Fibroblast of lung (primary cell): ENCODE measurements around the gene ING3. TPM values are rescaled to one million over a fixed set of nuclear protein-coding genes. Genes with fewer than 3 reads are reported as not detected.

Experiments used
- DNase-seq, 2 donors: peaks; one replicate each; pipeline versions ENCODE4 v3.0.0 to v3.0.0-alpha.2; 2010; ENCODE audit warnings: low read depth in 2 of 2
- H2AFZ ChIP-seq: 2 replicates; pipeline ENCODE4 v1.5.1; 2012; ENCODE audit warnings: low read length, control low read depth, inconsistent platforms
- H3K27ac ChIP-seq: 2 replicates; pipeline ENCODE4 v1.5.1; 2011; ENCODE audit warnings: low read length, control low read depth; ENCODE audit not compliant: insufficient read depth
- H3K27me3 ChIP-seq: 2 replicates; pipeline ENCODE4 v1.5.1; 2011; ENCODE audit warnings: mild to moderate bottlenecking, low read length; ENCODE audit not compliant: control insufficient read depth, insufficient read depth
- H3K36me3 ChIP-seq: 2 replicates; pipeline ENCODE4 v1.5.1; 2011; ENCODE audit warnings: low read length; ENCODE audit not compliant: control insufficient read depth, insufficient read depth
- H3K4me1 ChIP-seq: 2 replicates; pipeline ENCODE4 v1.5.1; 2011; ENCODE audit warnings: low read length; ENCODE audit not compliant: control insufficient read depth, insufficient read depth; ENCODE audit errors: extremely low read depth
- H3K4me2 ChIP-seq: 2 replicates; pipeline ENCODE4 v1.5.1; 2011; ENCODE audit warnings: low read length, control low read depth; ENCODE audit not compliant: insufficient read depth; ENCODE audit errors: extremely low read depth
- H3K4me3 ChIP-seq, 4 experiments: fragments of 200-600 bp in 1 of 4; sonication (generic) in 1 of 4; replicated peaks in 1 of 4; 2 replicates each; pipeline ENCODE4 v1.5.1; 2011 to 2016; ENCODE audit warnings: low read length in 4 of 4, low read depth in 3 of 4, mild to moderate bottlenecking in 3 of 4, control low read depth in 2 of 4, inconsistent platforms in 1 of 4, mixed read lengths in 1 of 4; ENCODE audit not compliant: insufficient read depth in 1 of 4; ENCODE audit errors: control extremely low read depth in 1 of 4
- H3K79me2 ChIP-seq: 2 replicates; pipeline ENCODE4 v1.5.1; 2012; ENCODE audit warnings: mild to moderate bottlenecking, low read length, inconsistent platforms; ENCODE audit not compliant: control insufficient read depth, insufficient read depth
- H3K9ac ChIP-seq: 2 replicates; pipeline ENCODE4 v1.5.1; 2011; ENCODE audit warnings: mild to moderate bottlenecking, low read length, control low read depth; ENCODE audit not compliant: insufficient read depth
- H3K9me3 ChIP-seq: 2 replicates; pipeline ENCODE4 v1.5.1; 2012; ENCODE audit warnings: low read depth, low read length; ENCODE audit not compliant: control insufficient read depth, insufficient read depth
- H4K20me1 ChIP-seq: 2 replicates; pipeline ENCODE4 v1.5.1; 2011; ENCODE audit warnings: low read length; ENCODE audit not compliant: control insufficient read depth, insufficient read depth; ENCODE audit errors: extremely low read depth
- EZH2 ChIP-seq: IDR thresholded peaks from 2 replicates; pipeline ENCODE4 v1.5.1; 2012; ENCODE audit warnings: low read length, control low read depth, mild to moderate bottlenecking; ENCODE audit errors: missing control alignments
- polyA plus RNA-seq, 2 donors: library from polyadenylated mRNA; depleted of rRNA in 1 of 2; stranded (reverse) in 1 of 2; unstranded in 1 of 2; fragments of >200 nt; gene quantifications; 2 replicates each; pipeline ENCODE4 v1.2.1, GENCODE V29; 2011 to 2012; ENCODE audit warnings: missing spikeins in 1 of 2
- total RNA-seq: library from RNA; depleted of rRNA; stranded (reverse); fragments of >200 nt; gene quantifications from 2 replicates; pipeline ENCODE4 v1.2.1, GENCODE V29; 2014
- TF ChIP-seq, protein P1 (sequence below), 2 donors: IDR thresholded peaks in 1 of 2; conservative IDR thresholded peaks in 1 of 2; 1 replicate in 1 of 2; 2 replicates in 1 of 2; pipeline ENCODE4 v1.5.1; 2011 to 2012; ENCODE audit warnings: low read length in 2 of 2, control low read depth in 1 of 2, inconsistent platforms in 1 of 2, low read depth in 1 of 2, mild to moderate bottlenecking in 1 of 2

The ING3 gene
- total and polyA plus RNA-seq, 2 donors (not counting 1 experiment from before 2014, with no cell fraction given): 16.6 to 17.5 TPM

GRCh38 chr7:121011401-121011800 lies 60.8 kb downstream of the ING3 start:
- no peaks in the 10 kb centered on the region for H3K27me3 ChIP-seq
- H3K79me2 ChIP-seq: peaks cover 59% of the 10 kb centered on the region
- peaks cover 5% of the 10 kb centered on the region for H3K4me1 ChIP-seq
- H3K9ac ChIP-seq: no peak overlapping the region
- H3K4me2 ChIP-seq: no peak overlapping the region
- no peak overlapping the region for H3K27ac ChIP-seq
- no peaks in the 10 kb centered on the region for H4K20me1 ChIP-seq
- H3K36me3 ChIP-seq: no peaks in the 10 kb centered on the region
- H3K4me3 ChIP-seq: no peak overlapping the region
- DNase-seq: peak in 1 of 2 donors; percentile 58
- H3K9me3 ChIP-seq: no peaks in the 10 kb centered on the region
- TF ChIP-seq EZH2: no peak
- TF ChIP-seq, protein P1, sequence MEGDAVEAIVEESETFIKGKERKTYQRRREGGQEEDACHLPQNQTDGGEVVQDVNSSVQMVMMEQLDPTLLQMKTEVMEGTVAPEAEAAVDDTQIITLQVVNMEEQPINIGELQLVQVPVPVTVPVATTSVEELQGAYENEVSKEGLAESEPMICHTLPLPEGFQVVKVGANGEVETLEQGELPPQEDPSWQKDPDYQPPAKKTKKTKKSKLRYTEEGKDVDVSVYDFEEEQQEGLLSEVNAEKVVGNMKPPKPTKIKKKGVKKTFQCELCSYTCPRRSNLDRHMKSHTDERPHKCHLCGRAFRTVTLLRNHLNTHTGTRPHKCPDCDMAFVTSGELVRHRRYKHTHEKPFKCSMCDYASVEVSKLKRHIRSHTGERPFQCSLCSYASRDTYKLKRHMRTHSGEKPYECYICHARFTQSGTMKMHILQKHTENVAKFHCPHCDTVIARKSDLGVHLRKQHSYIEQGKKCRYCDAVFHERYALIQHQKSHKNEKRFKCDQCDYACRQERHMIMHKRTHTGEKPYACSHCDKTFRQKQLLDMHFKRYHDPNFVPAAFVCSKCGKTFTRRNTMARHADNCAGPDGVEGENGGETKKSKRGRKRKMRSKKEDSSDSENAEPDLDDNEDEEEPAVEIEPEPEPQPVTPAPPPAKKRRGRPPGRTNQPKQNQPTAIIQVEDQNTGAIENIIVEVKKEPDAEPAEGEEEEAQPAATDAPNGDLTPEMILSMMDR (conservative IDR thresholded peaks at IDR 0.05 in 1 of 2, IDR thresholded peaks at IDR 0.05 in 1 of 2; ENCODE audit: low read depth in 1 of 2, low read length in 2 of 2): no peak
- H2AFZ ChIP-seq: no peak overlapping the region

GRCh38 chr7:121012170-121012874 lies 61.7 kb downstream of the ING3 start:
- DNase-seq: no peak
- H3K9me3 ChIP-seq: no peaks in the 10 kb centered on the region
- peaks cover 7% of the 10 kb centered on the region for H3K4me1 ChIP-seq
- H3K36me3 ChIP-seq: no peaks in the 10 kb centered on the region
- H3K9ac ChIP-seq: no peak overlapping the region
- H3K4me2 ChIP-seq: no peak overlapping the region
- no peak overlapping the region for H2AFZ ChIP-seq
- H3K79me2 ChIP-seq: peaks cover 51% of the 10 kb centered on the region
- H3K4me3 ChIP-seq: no peak overlapping the region
- H4K20me1 ChIP-seq: no peaks in the 10 kb centered on the region
- no peaks in the 10 kb centered on the region for H3K27me3 ChIP-seq
- TF ChIP-seq EZH2: no peak
- TF ChIP-seq, protein P1 (conservative IDR thresholded peaks at IDR 0.05 in 1 of 2, IDR thresholded peaks at IDR 0.05 in 1 of 2; ENCODE audit: low read depth in 1 of 2, low read length in 2 of 2): no peak
- H3K27ac ChIP-seq: no peak overlapping the region

GRCh38 chr7:121012919-121013318 lies 62.3 kb downstream of the ING3 start:
- Histone ChIP-seq H3K9me3 (no peaks in the 10 kb centered on the region), H3K79me2 (peaks cover 50% of the 10 kb centered on the region), H3K27me3 (no peaks in the 10 kb centered on the region), H4K20me1 (no peaks in the 10 kb centered on the region), H3K36me3 (no peaks in the 10 kb centered on the region), H3K4me2 (no peak overlapping the region), H3K9ac (no peak overlapping the region), H3K4me1 (peaks cover 12% of the 10 kb centered on the region), H3K4me3 (no peak overlapping the region), H3K27ac (no peak overlapping the region), H2AFZ (no peak overlapping the region)
- DNase-seq: no peak
- no peak for TF ChIP-seq EZH2
- TF ChIP-seq, protein P1 (conservative IDR thresholded peaks at IDR 0.05 in 1 of 2, IDR thresholded peaks at IDR 0.05 in 1 of 2; ENCODE audit: low read depth in 1 of 2, low read length in 2 of 2): no peak
